Activated CD4-positive, alpha-beta T cell treated with anti-CD3 and anti-CD28 coated beads for 36 hours (primary cell): ENCODE data around the gene PHC2. TPM values are rescaled to one million over a fixed set of nuclear protein-coding genes. Genes with fewer than 3 reads are reported as not detected.
A peak's percentile ranks its signal among the peaks of the same experiment; 100 is the strongest.
"Not testable (repeated sequence)": the region's sequence is repeated elsewhere in the genome, so short reads cannot be mapped to it uniquely, and the experiment has no call there.

ENCODE experiments used
- ATAC-seq: fragments of 200-7000 bp; cut with Tn5 transposase; one replicate; pipeline ENCODE4 v1.10.0; 2021; ENCODE audit warnings: mild to moderate bottlenecking, moderate library complexity
- CTCF ChIA-PET: fragments of 350-600 bp; sonication (Branson Sonifier 250); formaldehyde crosslinking; loops from one replicate; lab custom pipeline; 2021; ENCODE audit warnings: antibody characterized with exemption; lab: Charles Lee
- POLR2A ChIA-PET: fragments of 350-600 bp; sonication (Branson Sonifier 250); formaldehyde crosslinking; loops from one replicate; lab custom pipeline; 2021; ENCODE audit warnings: antibody characterized with exemption, inconsistent platforms; lab: Charles Lee
- DNase-seq: peaks from one replicate; pipeline ENCODE4 v3.0.0-alpha.2; 2020
- H3K27ac Mint-ChIP-seq: one replicate; pipeline ENCODE4 v1.8.0; 2021; ENCODE audit warnings: mixed read lengths
- H3K27me3 Mint-ChIP-seq: one replicate; pipeline ENCODE4 v1.8.0; 2021; ENCODE audit warnings: mixed read lengths
- H3K36me3 Mint-ChIP-seq: one replicate; pipeline ENCODE4 v1.8.0; 2021; ENCODE audit warnings: low read depth, mixed read lengths
- H3K4me1 Mint-ChIP-seq: one replicate; pipeline ENCODE4 v1.8.0; 2021; ENCODE audit warnings: mixed read lengths
- H3K4me3 Mint-ChIP-seq: one replicate; pipeline ENCODE4 v1.8.0; 2021; ENCODE audit warnings: mild to moderate bottlenecking, moderate library complexity, mixed read lengths
- H3K9me3 Mint-ChIP-seq: one replicate; pipeline ENCODE4 v1.8.0; 2021; ENCODE audit warnings: low read depth, mixed read lengths
- intact Hi-C, 2 experiments: fragments of 100-400 bp; cut with DNase I in 1 of 2; cut with micrococcal nuclease in 1 of 2; formaldehyde crosslinking; loops; one replicate each; pipeline versions ENCODE4 v1.14.2 to v1.15.1; 2022 to 2024; cut with DNase I, micrococcal nuclease
- total RNA-seq, 2 experiments: library from RNA; stranded (reverse); gene quantifications; one replicate each; pipeline ENCODE4 v1.2.3, GENCODE V29; 2021

The PHC2 gene
- total RNA-seq, 2 experiments from 2014 or later, result 23.8 to 28.4 TPM

DNA sequence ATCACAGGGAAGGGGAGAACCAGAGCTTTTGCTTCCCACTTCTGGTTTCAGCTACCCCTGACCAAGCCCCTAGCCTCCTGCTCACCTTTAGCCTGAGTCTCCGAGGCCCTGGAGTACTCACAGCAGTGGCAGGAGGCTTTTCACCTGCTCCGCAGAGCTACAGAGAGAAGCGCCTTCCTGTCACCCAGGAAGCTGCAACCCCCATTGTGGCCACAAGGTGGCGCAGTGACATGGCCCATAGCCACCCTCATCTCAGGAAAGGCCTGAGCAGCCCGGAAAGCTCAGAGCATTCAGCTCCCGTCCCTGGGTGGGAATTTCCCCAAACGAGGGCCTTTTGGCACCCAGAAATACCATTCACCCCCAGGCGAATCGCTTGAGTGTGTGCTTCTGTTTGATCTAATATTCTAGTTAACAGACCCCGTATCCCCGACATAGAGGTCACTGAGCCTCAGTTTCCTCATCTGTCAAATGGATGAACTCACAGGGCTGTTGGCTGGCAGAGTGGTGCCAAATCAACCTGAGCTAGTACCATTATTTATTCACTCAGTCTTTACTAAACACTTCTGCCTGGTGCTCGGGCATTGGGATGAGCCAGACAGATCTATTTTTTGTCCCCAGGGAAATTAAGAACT, 135.3 kb downstream of the PHC2 start:
- peaks cover 4% of the 10 kb centered on the region for H3K36me3 Mint-ChIP-seq
- ChIA-PET CTCF (interaction anchor here (0.6 to 4.3 kb wide), 49 partner anchors 8 to 317 kb away, joined by 3 to 56 read pairs (median 4); partner anchors contain the start of genes A3GALT2 and ZSCAN20), POLR2A (interaction anchor here (0.6 kb wide), 2 partner anchors 24 to 186 kb away, joined by 3 to 4 read pairs; no protein-coding TSS in a partner anchor)
- peak; percentile 93 for DNase-seq
- no peaks in the 10 kb centered on the region for H3K9me3 Mint-ChIP-seq
- intact Hi-C loops, result loop anchor here (1.0 to 2.0 kb wide), 3 partner anchors 72 to 317 kb away; no protein-coding TSS in a partner anchor
- ATAC-seq, result peak; percentile 93
- peaks cover 2% of the 10 kb centered on the region for H3K4me1 Mint-ChIP-seq
- H3K4me3 Mint-ChIP-seq, result no peak overlapping the region
- no peak overlapping the region for H3K27ac Mint-ChIP-seq
- H3K27me3 Mint-ChIP-seq, result no peaks in the 10 kb centered on the region

DNA sequence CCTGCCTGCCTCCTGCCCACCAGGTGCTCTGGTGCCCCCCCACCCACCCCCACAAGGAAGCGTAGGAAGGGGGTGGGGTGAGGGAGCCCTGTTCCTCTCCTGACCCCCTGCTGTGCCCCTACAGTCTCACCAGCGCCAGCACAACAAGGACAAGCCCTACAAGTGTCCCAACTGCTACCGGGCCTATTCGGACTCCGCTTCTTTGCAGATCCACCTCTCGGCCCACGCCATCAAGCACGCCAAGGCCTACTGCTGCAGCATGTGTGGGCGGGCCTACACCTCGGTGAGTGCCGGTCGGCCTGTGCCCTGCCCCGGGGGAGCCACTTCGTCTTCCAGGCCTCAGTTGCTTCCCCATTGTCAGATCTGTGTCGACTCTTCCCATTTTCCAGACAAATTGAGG, 135.9 kb downstream of the PHC2 start:
- DNase-seq, result no peak
- Mint-ChIP-seq H3K36me3 (peaks cover 4% of the 10 kb centered on the region), H3K4me3 (no peak overlapping the region), H3K9me3 (no peaks in the 10 kb centered on the region), H3K27me3 (no peaks in the 10 kb centered on the region), H3K27ac (no peak overlapping the region), H3K4me1 (peaks cover 2% of the 10 kb centered on the region)
- intact Hi-C loops, result loop anchor here (1.0 to 2.0 kb wide), 3 partner anchors 72 to 318 kb away; no protein-coding TSS in a partner anchor
- ChIA-PET POLR2A (no interaction called here), CTCF (interaction anchor here (0.6 to 4.3 kb wide), 37 partner anchors 9 to 318 kb away, joined by 3 to 56 read pairs (median 5); partner anchors contain the start of genes A3GALT2 and ZSCAN20)
- no peak for ATAC-seq

DNA sequence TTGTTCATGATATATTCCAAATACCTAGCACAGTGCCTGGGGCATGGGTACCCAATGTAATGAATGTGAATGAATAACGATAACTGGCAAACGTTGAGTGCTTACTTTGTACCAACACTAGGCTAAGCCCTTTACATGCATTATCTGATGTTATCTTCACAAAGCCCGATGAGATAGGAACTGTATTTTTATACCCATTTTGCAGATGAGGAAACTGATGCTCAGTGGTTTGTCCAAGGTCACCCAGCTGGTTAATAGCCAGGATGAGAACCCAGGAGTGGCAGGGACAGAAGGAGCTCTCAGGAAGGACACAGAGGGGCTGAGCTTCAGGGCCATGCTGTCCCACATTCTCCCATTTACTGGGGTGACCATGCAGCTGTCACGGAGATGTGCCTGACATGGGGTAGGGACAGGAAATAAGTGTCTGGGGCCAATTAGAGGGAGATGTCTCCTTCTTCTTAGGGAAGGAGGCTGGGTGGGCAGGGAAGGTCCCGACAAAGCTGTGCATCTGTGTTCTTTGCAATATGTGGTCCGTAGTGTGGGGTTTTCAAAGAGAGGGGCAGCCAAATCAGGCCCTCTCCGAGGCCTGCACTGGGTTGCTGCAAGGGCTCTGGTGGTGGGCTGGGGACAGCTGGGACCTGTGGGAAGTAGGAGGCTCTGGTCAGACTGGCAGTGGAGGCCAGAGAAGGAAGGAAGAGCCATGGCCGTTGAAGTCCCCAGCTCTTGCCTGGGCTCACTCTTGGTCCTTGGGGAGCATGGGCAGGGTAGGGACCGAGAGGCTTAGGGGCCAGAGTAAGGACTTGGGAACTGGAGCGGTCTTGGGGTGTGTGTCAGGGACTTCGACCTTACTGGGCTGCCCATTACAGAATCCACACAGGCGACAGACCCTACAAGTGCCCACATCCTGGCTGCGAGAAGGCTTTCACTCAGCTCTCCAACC, 136.6 kb downstream of the PHC2 start:
- intact Hi-C loops, result loop anchor here (1.0 to 2.0 kb wide), 3 partner anchors 73 to 318 kb away; no protein-coding TSS in a partner anchor
- DNase-seq, result no peak
- ChIA-PET POLR2A (no interaction called here), CTCF (interaction anchor here (0.8 to 4.3 kb wide), 11 partner anchors 11 to 318 kb away, joined by 3 to 56 read pairs (median 9); partner anchors contain the start of gene ZSCAN20)
- no peaks in the 10 kb centered on the region for H3K27me3 Mint-ChIP-seq
- peaks cover 2% of the 10 kb centered on the region for H3K4me1 Mint-ChIP-seq
- peaks cover 10% of the 10 kb centered on the region for H3K36me3 Mint-ChIP-seq
- no peak overlapping the region for H3K4me3 Mint-ChIP-seq
- ATAC-seq, result no peak
- no peaks in the 10 kb centered on the region for H3K9me3 Mint-ChIP-seq
- peak overlapping the region; percentile 52 for H3K27ac Mint-ChIP-seq

DNA sequence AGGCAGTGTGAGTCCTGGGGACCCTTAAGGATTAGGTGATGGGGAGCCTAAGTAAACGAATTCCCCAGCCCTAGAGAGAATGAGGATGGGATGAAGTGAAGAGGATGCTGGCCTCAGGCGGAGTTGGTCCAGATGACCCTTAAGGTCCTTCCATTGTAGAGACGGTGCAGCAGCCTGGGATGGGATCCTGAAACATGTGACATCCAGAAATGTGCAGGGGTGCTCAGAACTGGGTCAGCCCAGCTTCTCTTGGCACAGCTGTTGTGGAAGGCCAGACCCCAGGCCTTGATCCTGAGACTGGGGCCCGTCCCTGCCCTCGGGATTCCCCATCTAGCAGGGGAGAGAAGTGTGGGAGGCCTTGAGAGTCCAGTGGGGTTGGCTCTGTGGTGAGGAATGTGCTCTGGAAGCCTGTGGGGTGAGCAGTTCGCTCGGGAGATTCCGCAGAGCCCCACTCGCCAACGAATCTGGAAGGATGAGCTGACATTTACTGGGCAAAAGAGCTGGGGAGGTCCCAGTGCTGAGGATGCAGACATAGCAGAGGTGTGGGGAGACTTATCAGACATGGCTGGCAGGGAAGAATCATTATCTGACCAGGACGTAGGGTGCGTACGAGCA, 138.1 kb downstream of the PHC2 start:
- ChIA-PET POLR2A (no interaction called here), CTCF (interaction anchor here (4.3 kb wide), 1 partner anchor 178 kb away, joined by 40 read pairs; the partner anchor contains the start of gene ZSCAN20)
- no peak for DNase-seq
- Mint-ChIP-seq H3K27me3 (no peaks in the 10 kb centered on the region), H3K36me3 (peaks cover 17% of the 10 kb centered on the region), H3K27ac (no peak overlapping the region), H3K9me3 (no peaks in the 10 kb centered on the region), H3K4me3 (no peak overlapping the region), H3K4me1 (peaks cover 2% of the 10 kb centered on the region)
- no peak for ATAC-seq
- intact Hi-C loops, result no loop called here

DNA sequence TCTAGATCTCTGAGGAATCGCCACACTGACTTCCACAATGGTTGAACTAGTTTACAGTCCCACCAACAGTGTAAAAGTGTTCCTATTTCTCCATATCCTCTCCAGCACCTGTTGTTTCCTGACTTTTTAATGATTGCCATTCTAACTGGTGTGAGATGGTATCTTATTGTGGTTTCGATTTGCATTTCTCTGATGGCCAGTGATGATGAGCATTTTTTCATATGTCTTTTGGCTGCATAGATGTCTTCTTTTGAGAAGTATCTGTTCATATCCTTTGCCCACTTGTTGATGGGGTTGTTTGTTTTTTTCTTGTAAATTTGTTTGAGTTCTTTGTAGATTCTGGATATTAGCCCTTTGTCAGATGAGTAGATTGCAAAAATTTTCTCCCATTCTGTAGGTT, 140.3 kb downstream of the PHC2 start:
- POLR2A ChIA-PET, H3K27ac Mint-ChIP-seq, H3K4me1 Mint-ChIP-seq, H3K27me3 Mint-ChIP-seq, DNase-seq, intact Hi-C loops, CTCF ChIA-PET, ATAC-seq, H3K4me3 Mint-ChIP-seq, H3K9me3 Mint-ChIP-seq: not testable (repeated sequence)
- H3K36me3 Mint-ChIP-seq, result peaks cover 13% of the 10 kb centered on the region

DNA sequence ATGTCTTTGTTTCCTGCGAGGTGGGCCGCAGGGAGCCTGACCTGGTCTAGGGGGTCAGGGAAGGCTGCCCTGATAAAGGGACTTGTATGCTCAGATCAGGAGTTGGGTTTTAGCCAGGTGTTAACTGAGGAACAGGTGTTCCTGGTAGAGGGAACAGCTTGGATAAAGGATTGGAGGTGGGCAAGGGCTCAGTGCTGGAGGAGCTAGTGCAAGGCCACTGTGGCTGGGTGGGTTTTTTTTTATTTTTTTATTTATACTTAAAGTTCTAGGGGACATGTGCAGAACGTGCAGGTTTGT, 141.1 kb downstream of the PHC2 start:
- POLR2A ChIA-PET, result no interaction called here
- no peaks in the 10 kb centered on the region for H3K4me1 Mint-ChIP-seq

DNA sequence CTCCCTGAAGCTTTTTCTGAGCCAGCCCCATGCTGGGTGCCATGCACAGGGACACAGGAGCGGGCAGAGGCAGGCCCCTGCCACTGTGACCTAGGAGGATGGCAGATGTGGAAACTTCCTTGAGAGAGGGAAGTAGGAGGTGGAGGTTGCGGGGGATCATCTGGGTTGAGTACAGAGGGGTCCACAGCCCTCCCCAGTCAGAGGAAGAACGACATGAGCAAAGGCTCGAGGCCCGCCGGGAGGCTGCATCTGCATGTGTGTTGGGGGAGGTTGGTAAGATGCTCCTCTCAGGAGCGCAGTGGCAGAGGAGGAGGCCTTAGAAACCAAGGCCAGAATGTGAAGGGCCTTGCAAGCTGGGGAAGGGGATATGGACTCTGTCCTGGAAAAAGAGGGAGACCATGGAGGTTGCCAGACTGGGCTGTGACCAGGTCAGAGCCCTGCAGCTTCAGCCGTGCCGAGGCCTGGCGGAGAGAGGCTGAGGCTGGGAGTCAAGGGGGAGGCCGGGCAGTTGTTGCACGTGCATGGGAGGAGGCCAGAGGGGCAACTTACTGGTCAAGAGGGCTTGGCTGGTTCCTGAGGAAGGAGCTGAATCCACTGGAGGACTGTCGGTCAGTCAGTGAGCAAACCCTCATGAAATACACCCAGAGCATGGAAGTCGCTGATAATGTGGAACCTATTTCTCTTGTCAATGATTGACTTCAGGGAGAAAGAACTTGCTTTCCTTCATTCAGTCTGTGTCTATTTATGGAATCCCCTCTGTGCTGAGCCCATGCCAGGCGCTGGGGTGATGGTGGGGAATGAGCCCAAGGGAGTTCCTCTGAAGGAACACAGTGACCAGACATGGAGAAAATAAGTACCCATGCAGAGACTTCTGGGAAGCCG, 141.7 kb downstream of the PHC2 start:
- Mint-ChIP-seq H3K4me3 (no peak overlapping the region), H3K4me1 (no peaks in the 10 kb centered on the region), H3K27ac (no peak overlapping the region), H3K36me3 (peaks cover 13% of the 10 kb centered on the region), H3K27me3 (no peaks in the 10 kb centered on the region), H3K9me3 (no peaks in the 10 kb centered on the region)
- ChIA-PET POLR2A (interaction anchor here (0.6 kb wide), 1 partner anchor 203 kb away, joined by 4 read pairs; no protein-coding TSS in a partner anchor), CTCF (interaction anchor here (0.6 kb wide), 2 partner anchors 26 to 32 kb away, joined by 3 read pairs; no protein-coding TSS in a partner anchor)
- ATAC-seq (no peak), DNase-seq (no peak)
- intact Hi-C loops, result no loop called here

More for the DNA sequence above, 141.1 kb downstream of the PHC2 start:
- no peak for ATAC-seq
- intact Hi-C loops, result no loop called here
- Mint-ChIP-seq H3K36me3 (peaks cover 13% of the 10 kb centered on the region), H3K9me3 (no peaks in the 10 kb centered on the region), H3K4me3 (no peak overlapping the region), H3K27me3 (no peaks in the 10 kb centered on the region), H3K27ac (no peak overlapping the region)
- no peak for DNase-seq
- CTCF ChIA-PET, result interaction anchor here (0.5 kb wide), 1 partner anchor 115 kb away, joined by 3 read pairs; no protein-coding TSS in a partner anchor

DNA sequence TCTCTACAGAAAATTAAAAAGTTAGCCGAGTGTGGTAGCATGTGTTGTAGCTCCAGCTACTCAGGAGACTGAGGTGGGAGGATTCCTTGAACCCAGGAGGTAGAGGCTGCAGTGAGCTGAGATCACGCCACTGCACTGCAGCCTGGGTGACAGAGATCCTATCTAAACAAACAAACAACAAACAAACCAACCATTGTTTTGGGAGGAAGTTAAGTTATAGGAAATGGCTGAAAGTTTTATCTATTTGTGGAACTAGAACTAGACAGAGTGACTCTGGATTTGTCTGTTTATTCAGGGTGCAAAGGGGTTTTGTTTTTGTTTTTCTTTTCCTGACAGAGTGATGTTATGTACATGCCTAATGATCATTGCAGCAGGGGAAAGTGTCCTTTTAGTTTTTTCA, 143.6 kb downstream of the PHC2 start:
- CTCF ChIA-PET, result no interaction called here
- no peak overlapping the region for H3K4me3 Mint-ChIP-seq
- DNase-seq (no peak), ATAC-seq (no peak)
- H3K4me1 Mint-ChIP-seq, result no peaks in the 10 kb centered on the region
- intact Hi-C loops, result no loop called here
- no peak overlapping the region for H3K27ac Mint-ChIP-seq
- POLR2A ChIA-PET, result no interaction called here
- peaks cover 13% of the 10 kb centered on the region for H3K36me3 Mint-ChIP-seq
- no peaks in the 10 kb centered on the region for H3K27me3 Mint-ChIP-seq
- no peaks in the 10 kb centered on the region for H3K9me3 Mint-ChIP-seq

DNA sequence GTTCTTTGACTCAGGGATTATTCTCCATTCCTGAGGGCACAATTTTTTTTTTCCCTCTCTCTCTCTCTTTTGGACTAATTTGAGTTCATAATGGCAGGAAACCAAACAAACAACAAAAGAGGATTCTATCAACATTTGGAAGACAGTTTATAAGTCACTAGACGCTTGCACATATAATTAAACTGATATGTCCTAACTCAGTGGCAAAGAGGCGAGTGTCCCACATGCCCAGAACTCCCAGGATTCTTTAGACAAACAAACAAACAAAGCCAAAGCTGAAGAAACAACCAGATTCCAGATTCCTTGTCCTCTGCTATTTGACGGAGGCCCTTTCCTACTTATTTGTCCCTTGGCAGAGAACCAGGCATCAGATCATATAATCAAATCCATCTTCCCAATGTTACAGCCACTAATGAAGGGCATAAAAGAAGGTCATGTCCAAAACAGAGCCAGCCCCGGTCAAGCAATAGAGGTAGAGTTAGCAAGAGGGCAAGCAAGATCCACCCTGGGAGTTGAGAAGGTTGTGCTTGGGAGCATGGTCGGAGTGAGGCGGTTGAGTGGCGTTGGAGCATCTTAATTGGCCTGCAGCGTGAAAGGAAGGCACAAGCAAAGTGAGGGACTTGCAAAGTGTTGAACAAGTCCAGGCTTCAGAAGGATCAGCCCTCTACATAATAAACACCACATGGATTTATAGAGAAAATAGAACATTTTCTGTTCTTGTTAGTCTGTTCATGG, 144.3 kb downstream of the PHC2 start:
- H3K4me3 Mint-ChIP-seq, result no peak overlapping the region
- H3K9me3 Mint-ChIP-seq, result no peaks in the 10 kb centered on the region
- peaks cover 17% of the 10 kb centered on the region for H3K36me3 Mint-ChIP-seq
- DNase-seq (no peak), ATAC-seq (no peak)
- no peaks in the 10 kb centered on the region for H3K4me1 Mint-ChIP-seq
- no peak overlapping the region for H3K27ac Mint-ChIP-seq
- intact Hi-C loops, result no loop called here
- H3K27me3 Mint-ChIP-seq, result no peaks in the 10 kb centered on the region
- ChIA-PET CTCF (interaction anchor here (0.8 kb wide), 1 partner anchor 163 kb away, joined by 3 read pairs; no protein-coding TSS in a partner anchor), POLR2A (no interaction called here)

DNA sequence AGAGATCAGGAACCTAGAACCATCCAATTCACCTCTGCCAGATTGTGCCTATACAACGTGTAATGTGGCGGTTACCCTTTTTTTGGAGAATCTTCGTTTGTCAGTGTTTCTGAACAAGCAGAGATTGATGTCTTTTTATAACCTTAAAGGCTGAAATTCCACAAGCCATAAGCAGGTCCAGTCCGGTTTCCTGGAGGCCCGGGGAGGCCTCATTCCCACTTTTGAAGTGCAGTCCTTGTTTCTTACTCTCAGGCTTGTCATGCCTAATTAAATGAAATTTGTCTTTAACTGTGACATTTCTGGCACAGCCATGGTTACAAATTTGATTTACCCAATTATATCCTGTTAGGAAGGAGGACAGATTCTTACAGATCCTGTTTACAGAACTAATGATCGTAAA, 146.8 kb downstream of the PHC2 start:
- Mint-ChIP-seq H3K36me3 (peaks cover 11% of the 10 kb centered on the region), H3K4me1 (no peaks in the 10 kb centered on the region), H3K4me3 (no peak overlapping the region), H3K27ac (no peak overlapping the region), H3K9me3 (no peaks in the 10 kb centered on the region), H3K27me3 (no peaks in the 10 kb centered on the region)
- CTCF ChIA-PET, result interaction anchor here (0.6 to 1.5 kb wide), 2 partner anchors 12 to 37 kb away, joined by 3 to 4 read pairs; partner anchors contain the start of gene A3GALT2
- POLR2A ChIA-PET, result no interaction called here
- intact Hi-C loops, result no loop called here
- no peak for ATAC-seq
- DNase-seq, result no peak
